HG03045 (cell line): ENCODE data around the gene CLDN3.
"Not testable (repeated sequence)": the region's sequence is repeated elsewhere in the genome, so short reads cannot be mapped to it uniquely, and the experiment has no call there.

Experiments used
- ATAC-seq: cut with Tn5 transposase; IDR thresholded peaks from one replicate; pipeline ENCODE4 v1.9.1; 2021; ENCODE audit warnings: mild to moderate bottlenecking, moderate library complexity; ENCODE audit not compliant: unreplicated experiment

The CLDN3 gene

DNA sequence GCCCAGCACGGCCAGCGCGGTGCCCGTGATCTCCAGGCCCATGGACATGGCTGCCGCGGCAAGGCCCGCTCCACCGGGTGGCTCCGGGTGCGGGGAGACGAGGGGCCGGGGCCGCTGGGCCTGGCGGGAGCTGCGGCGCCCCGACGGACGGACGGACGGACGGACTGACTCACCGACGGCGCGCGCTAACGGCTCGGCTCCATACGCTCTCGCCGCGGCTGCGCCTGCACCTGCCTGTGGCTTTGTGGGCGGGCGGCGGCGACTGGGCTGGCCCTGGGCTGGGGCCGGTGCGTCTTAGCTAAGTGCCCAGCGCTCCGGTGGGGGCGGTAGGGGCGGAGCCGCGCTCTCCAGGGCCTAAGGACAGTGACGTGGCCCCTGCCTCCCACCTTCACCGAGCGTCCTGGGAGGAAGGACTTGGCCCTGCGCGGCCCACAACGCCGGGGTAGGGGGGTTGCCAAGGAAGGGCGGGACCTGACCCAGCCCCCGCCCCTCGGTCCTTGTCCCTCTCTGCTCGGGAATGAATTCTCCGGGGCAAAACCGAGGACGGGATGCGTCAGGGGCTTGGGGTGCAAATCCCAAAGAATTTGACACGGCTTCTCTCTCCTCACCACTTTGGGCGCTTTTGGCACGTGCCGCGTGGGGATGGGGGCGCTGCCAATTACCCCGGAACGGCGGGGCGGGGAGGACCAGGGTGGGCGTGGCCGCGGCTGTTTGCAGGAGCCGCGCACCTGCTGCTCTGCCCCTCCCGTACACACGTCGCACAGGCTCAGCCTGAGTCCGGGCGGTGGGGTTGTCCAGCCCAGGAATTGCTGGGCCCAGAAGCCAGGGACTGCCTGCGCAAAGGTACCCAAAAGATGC is at the start of gene CLDN3:
CLDN3 (minus strand) TSS at position 269 of the 858 bp plus-strand sequence; CDS start at position 48, 221 bp downstream.
- no peak for ATAC-seq

- ATAC-seq: no peak
These were observed 47.1 kb upstream of the CLDN3 start for GRCh38 chr7:73817121-73817520.

DNA sequence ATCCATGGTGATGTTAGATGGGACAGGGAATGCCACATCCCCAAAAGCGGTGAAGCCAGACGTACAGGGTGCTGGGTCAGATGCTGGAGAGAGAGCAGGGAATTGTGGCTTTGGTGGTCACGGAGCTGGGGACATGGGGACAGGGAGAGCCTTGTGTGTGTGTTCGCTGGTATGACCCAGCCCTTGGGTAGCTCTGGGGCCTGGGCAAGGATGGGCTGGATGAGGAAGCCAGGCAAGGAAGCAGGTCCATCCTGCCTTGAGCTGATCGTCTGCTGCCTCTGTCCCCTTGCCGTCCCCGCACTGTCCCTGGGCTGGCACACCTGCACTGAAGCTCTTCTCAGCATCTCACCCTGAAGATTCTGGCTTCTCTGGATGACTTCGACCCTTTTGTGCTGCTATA is 45.4 kb upstream of the CLDN3 start:
- ATAC-seq: no peak

DNA sequence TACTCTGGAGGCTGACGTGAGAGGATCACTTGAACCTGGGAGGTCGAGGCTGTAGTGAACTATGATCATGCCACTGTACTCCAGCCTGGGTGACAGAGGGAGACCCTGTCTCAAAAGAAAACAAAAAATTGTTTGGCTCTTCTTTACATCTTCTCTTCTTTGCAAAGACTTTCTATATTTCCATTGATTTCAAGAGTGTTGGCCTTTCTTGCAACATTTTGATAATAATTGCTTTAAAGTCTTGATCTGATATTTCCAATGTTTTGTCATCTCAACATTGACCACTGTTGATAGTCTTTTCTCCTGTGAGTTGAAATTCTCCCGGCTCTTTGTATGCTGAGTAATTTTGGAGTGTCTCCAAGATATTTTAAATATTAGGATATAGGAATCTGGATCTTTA is 42.9 kb upstream of the CLDN3 start:
- ATAC-seq: no peak

DNA sequence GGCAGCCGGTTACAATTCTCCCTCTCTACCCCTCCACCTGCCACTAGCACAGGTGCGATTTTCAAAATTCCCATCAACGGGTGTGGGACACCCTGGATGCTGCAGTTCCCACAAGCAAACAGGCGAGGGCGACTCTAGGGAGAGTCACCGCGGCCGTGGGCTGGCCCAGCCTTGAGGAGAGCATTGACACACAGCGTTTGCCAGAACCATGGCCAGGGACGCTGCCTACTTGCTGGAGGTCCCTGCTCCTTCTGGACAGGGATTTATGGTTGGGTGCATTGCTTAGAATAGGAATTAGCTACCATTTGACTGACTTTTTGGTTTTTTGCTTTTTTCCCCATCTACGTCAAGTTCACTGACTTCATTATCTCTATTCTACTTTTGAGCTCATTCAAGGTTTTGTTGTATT is 41.7 kb upstream of the CLDN3 start:
- ATAC-seq: no peak

DNA sequence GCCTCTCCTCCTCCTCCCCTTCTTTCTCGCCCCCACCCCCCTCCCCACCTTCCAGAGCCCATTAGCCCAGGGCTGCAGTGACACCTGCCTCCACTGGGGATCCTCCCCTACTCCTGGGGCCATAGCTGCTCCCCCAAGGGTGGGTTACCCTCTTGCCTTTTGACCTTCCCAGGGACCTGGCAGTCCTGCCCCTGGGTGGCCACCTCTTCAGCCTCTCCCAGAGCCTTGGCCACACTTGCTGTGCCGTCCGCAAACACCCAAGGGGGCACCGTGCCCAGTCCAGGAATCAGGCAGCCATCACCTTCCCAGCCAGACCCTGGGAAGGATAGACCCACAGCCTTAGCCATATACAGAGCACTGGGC is 40.9 kb upstream of the CLDN3 start:
- ATAC-seq: no peak

DNA sequence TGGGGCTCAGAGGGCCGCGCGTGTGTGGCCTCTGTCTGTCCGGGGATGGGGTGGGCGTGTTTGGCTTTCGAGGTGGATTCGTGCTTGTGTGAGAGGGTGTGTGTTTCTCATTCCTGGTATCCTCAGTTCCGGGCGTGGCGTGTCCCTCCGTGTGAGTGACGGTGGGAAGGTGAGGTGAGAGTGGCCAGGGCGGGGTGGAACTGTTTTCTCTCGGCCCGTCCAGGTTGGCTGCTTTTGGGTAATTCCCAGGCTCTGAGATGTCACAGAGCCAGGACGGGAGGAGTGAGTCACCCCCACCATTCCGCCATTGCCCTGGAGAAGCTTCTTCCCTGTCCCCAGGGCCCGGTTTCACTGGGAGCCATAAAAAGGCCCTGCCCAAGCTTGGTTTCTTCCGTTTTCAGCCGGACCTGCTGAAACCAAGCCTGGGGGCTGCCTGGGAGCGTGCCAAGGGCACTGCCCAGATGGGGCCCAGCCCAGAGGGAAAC is 39.4 kb upstream of the CLDN3 start:
- no peak for ATAC-seq

GRCh38 chr7:73802459-73802858 is 32.4 kb upstream of the CLDN3 start:
- ATAC-seq: no peak

DNA sequence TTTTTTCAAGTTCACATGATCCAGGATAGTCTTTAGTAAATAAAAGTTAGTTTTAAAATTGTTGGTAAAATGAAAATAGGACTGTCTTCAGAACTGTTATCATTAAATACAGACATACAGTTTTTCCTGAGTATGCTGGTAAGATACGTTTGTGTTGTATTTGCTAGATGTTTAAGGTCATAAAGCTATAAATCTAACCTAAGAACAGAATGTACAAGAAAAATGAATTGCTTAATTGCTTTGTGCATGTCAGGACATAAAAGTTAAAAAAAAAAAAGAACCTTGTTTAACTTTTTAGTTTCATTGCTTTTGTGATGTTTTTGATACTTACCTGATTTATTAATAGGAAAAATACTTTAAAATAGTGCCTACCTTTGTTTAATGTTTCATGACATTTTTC is 31.5 kb upstream of the CLDN3 start:
- ATAC-seq: no peak

DNA sequence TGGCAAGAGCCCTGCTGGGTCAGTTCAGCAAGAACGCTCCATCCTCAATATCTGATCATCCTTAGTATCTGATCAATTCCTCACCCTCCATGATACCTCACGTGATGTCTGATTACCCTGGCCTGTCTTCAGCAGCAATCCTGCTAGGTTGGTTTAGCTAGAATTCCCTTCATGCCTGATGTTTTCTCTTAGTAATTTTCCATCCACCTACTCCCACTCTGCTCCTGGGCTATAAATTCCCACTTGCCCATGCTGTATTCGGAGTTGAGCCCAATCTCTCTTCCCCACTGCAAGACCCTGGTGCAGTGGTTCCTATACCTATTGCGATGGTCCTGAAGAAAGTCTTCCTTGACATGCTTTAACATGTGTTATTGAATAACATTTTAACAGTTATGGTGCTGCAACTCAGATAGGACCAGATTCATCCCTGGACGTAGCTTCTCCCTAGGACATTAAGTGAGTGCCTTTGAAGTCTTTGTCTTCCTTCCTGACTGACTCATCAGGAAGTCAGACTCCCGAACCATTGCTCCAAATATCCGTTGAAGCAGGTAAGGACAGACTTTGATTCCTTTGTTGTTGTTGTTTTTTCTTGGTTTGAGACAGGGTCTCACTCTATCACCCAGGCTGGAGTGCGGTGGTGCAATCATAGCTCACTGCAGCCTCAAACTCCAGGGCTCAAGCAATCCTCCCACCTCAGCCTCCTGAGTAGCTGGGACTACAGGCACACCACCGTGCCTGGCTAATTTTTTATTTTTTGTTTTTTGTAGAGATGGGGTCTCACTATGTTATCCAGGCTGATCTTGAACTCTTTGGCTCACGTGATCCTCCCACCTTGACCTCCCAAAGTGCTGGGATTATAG is 29.4 kb upstream of the CLDN3 start:
- ATAC-seq: no peak

DNA sequence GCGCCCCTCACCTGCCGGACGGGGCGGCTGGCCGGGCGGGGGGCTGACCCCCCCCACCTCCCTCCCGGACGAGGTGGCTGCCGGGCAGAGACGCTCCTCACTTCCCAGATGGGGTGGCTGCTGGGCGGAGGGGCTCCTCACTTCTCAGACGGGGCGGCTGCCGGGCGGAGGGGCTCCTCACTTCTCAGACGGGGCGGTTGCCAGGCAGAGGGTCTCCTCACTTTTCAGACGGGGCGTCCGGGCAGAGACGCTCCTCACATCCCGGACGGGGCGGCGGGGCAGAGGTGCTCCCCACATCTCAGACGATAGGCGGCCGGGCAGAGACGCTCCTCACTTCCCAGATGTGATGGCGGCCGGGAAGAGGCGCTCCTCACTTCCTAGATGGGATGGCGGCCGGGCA is 27.1 kb upstream of the CLDN3 start:
- not testable (repeated sequence) for ATAC-seq

GRCh38 chr7:73796656-73797055 is 26.6 kb upstream of the CLDN3 start:
- ATAC-seq: not testable (repeated sequence)

DNA sequence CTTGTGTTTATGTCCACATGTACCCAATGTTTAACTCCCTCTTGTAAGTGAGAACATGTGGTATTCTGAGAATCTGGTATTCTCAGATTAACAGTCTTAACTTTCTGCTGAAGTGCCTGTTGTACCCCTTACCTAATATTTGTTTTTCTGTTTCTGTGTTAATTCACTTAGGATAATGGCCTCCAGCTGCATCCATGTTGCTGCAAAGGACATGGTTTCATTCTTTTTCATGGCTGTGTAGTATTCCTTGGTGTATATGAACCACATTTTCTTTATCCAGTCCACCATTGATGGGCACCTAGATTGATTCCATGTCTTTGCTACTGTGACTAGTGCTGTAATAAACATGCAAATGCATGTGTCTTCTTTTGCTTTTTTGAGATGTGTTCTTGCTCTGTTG is 25.1 kb upstream of the CLDN3 start:
- ATAC-seq: not testable (repeated sequence)

DNA sequence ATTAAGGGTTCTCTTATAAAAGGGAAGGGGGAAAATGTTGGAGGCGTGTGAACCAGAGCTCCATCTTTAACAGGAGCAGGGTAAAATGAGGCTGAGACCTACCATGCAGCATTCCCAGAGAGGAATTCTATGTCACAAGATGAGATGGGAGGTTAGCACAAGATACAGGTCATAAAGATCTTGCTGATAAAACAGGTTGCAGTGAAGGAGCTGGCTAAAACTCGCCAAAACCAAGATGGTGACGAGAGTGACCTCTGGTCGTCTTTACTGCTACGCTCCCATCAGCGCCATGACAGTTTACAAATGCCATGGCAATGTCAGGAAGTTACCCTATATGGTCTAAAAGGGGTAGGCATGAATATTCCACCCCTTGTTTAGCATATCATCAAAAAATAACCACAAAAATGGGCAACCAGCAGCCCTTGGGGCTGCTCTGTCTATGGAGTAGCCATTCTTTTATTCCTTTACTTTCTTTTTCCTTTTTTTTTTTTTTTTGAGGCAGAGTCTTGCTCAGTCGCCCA is 21.2 kb upstream of the CLDN3 start:
- ATAC-seq: not testable (repeated sequence)

- no peak for ATAC-seq
These were observed 19.0 kb upstream of the CLDN3 start for GRCh38 chr7:73789051-73789450.

DNA sequence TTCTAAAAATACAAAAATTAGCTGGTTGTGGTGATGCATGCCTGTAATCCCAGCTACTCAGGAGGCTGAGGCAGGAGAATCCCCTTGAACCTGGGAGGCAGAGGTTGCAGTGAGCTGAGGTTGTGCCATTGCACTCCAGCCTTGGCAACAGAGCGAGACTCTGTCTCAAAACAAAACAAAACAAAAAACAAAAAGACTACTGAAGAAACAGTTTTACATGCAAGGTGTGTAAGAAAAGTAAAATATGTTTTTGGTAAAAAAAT is 17.6 kb upstream of the CLDN3 start:
- ATAC-seq: not testable (repeated sequence)

DNA sequence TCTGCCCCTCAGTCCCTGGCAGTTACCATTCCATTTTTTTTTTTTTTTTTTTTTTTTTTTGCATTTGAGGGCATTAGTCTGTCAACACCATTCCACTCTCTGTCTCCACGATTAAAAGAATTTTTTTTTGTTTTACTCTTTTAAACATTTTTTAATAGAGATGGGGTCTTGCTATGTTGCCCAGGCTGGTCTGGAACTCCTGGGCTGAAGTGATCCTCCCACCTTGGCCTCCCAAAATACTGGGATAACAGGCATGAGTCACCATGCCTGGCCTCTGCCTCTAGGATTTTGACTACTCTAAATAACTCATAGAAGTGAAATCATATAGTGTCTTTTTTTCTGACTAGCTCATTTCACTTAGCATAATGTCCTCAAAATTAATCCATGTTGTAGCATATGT is 16.5 kb upstream of the CLDN3 start:
- no peak for ATAC-seq

DNA sequence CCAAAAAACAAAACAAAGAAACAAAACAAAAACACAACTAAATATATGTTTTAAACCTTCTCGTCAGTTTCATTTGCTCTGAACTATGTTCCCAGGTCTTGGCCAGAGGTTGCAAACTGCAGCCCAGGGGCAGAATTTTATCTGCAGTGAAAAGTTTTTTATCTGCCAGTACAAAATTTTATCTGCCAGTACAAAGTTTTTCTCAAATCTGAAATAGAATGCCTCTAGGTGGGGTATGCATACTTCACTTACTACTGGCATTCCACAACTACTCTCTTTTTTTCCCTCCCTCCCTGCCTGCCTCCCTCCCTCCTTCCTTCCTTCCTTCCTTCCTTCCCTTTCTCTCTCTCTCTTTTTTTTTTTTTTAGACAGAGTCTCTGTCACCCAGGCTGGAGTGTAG is 9.4 kb upstream of the CLDN3 start:
- ATAC-seq: no peak

GRCh38 chr7:73778801-73779389 is 8.8 kb upstream of the CLDN3 start:
- ATAC-seq: no peak

DNA sequence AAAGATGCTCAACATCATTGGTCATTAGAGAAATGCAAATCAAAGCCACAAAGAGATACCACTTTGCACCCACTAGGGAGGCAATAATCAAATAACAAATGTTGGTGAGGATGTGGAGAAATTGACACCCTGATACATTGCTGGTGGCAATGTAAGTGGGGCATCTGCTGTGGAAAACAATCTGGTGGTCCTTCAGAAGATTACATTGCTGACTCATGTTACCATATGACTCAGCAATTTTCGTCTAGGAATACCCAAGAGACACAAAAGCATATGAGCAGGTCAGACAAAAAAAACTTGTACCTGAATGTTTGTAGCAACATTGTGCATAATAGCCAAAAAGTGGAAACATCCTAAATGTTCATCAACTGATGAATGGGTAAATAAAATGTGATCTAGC is 4.9 kb upstream of the CLDN3 start:
- no peak for ATAC-seq

GRCh38 chr7:73773700-73774517 is 3.8 kb upstream of the CLDN3 start:
- no peak for ATAC-seq
